NCI-H1436 treated with DMSO at 0.1 percent for 48 hours (cell line): ENCODE results near the gene TSPY9.
"Not testable (repeated sequence)": the region's sequence is repeated elsewhere in the genome, so short reads cannot be mapped to it uniquely, and the experiment has no call there.

Experiments used
- DNase-seq: peaks from one replicate; lab custom pipeline; 2025; lab: John Stamatoyannopoulos, UW

Gene TSPY9, protein sequence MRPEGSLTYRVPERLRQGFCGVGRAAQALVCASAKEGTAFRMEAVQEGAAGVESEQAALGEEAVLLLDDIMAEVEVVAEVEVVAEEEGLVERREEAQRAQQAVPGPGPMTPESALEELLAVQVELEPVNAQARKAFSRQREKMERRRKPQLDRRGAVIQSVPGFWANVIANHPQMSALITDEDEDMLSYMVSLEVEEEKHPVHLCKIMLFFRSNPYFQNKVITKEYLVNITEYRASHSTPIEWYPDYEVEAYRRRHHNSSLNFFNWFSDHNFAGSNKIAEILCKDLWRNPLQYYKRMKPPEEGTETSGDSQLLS

DNA sequence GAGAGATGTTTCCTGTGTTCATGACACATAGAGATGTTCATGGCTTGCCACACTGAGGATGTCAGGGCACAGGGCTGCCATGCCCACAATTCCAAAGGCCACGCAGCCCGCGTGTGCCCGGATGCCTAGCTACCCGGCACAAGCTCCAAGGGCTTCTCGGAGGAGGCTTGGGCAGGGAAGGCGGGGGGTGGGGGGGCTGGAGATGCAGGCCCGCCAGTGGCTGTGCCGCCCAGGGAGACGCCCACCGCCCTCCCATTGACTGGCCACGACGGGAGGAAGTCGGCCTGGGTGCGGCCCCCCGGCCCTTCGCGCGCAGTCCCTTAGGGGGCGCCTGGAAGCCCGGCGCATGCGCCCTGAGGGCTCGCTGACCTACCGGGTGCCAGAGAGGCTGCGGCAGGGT is at the start of gene TSPY9:
TSS of gene TSPY9 (plus strand) at position 301 of the 400 bp plus-strand sequence. CDS start at position 347, 46 bp downstream.
- DNase-seq = not testable (repeated sequence)

DNA sequence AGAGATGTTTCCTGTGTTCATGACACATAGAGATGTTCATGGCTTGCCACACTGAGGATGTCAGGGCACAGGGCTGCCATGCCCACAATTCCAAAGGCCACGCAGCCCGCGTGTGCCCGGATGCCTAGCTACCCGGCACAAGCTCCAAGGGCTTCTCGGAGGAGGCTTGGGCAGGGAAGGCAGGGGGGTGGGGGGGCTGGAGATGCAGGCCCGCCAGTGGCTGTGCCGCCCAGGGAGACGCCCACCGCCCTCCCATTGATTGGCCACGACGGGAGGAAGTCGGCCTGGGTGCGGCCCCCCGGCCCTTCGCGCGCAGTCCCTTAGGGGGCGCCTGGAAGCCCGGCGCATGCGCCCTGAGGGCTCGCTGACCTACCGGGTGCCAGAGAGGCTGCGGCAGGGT is 20.4 kb upstream of the TSPY9 start, which contains the start of gene TSPY1:
TSS of gene TSPY1 (plus strand) at position 301 of the 400 bp plus-strand sequence. CDS start at position 347, 46 bp downstream.
- not testable (repeated sequence) for DNase-seq

GRCh38 chrY:9504396-9504795 is 17.3 kb downstream of the TSPY9 start:
- not testable (repeated sequence) for DNase-seq

GRCh38 chrY:9516287-9516686 is 29.2 kb downstream of the TSPY9 start:
- not testable (repeated sequence) for DNase-seq

DNA sequence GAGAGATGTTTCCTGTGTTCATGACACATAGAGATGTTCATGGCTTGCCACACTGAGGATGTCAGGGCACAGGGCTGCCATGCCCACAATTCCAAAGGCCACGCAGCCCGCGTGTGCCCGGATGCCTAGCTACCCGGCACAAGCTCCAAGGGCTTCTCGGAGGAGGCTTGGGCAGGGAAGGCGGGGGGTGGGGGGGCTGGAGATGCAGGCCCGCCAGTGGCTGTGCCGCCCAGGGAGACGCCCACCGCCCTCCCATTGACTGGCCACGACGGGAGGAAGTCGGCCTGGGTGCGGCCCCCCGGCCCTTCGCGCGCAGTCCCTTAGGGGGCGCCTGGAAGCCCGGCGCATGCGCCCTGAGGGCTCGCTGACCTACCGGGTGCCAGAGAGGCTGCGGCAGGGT is 40.5 kb downstream of the TSPY9 start, which contains the start of gene TSPY10:
TSS of gene TSPY10 (plus strand) at position 301 of the 400 bp plus-strand sequence. CDS start at position 347, 46 bp downstream.
- DNase-seq = not testable (repeated sequence)
